ENCODE results near the gene TDRD1.

The TDRD1 gene

GRCh38 chr10:114272696-114273095 lies 93.5 kb downstream of the TDRD1 start:
- DNase-seq, result no peak

GRCh38 chr10:114273910-114274309 lies 94.8 kb downstream of the TDRD1 start:
- no peak for DNase-seq

- no peak for DNase-seq
Observed at GRCh38 chr10:114274616-114275453, 95.7 kb downstream of the TDRD1 start.

- DNase-seq, result no peak
Observed at GRCh38 chr10:114276066-114276465, 96.9 kb downstream of the TDRD1 start.

GRCh38 chr10:114276671-114277070 lies 97.5 kb downstream of the TDRD1 start:
- no peak for DNase-seq

- DNase-seq, result no peak
Observed at GRCh38 chr10:114278140-114278883, 99.2 kb downstream of the TDRD1 start.

- no peak for DNase-seq
Observed at GRCh38 chr10:114278884-114279191, 99.7 kb downstream of the TDRD1 start.

GRCh38 chr10:114279289-114279688 lies 100.1 kb downstream of the TDRD1 start:
- DNase-seq, result no peak

GRCh38 chr10:114279901-114280644 lies 100.9 kb downstream of the TDRD1 start:
- no peak for DNase-seq

- DNase-seq, result no peak
Observed at GRCh38 chr10:114281006-114281405, 101.9 kb downstream of the TDRD1 start.

GRCh38 chr10:114281461-114281860 lies 102.3 kb downstream of the TDRD1 start:
- DNase-seq, result no peak
